ENCODE data around the gene TMEM79. TPM values are rescaled to one million over a fixed set of nuclear protein-coding genes. Genes with fewer than 3 reads are reported as not detected.

The TMEM79 gene
- total and polyA plus RNA-seq, 2 of the 4 experiments (the other 2 are of a cell fraction), result 0.54 to 3.3 TPM

GRCh38 chr1:156293895-156294294 lies 9.8 kb downstream of the TMEM79 start:
- H2AK5ac ChIP-seq (ENCODE audit: low read depth, low read length), result no peak overlapping the region
- H2BK20ac ChIP-seq (ENCODE audit: low read depth, low read length), result no peak overlapping the region
- CTCF ChIA-PET, result no interaction called here
- in situ Hi-C loops (cut with MboI; ENCODE audit: low sequenced_read_pairs), result no loop called here
- H3K4me3 ChIP-seq (ENCODE audit: insufficient read depth, low read depth, low read length), result no peak overlapping the region
- no peak overlapping the region for H2BK15ac ChIP-seq (ENCODE audit: low read depth, low read length)
- intact Hi-C loops (cut with micrococcal nuclease), result no loop called here
- H3K36me3 ChIP-seq (ENCODE audit: control insufficient read depth, insufficient read depth, low read length), result peaks cover 9% of the 10 kb centered on the region; the same call in 1 of the 2 replicates
- H3K9me3 ChIP-seq (ENCODE audit: control insufficient read depth, insufficient read depth, low read length), result no peaks in the 10 kb centered on the region
- no peak overlapping the region for H4K91ac ChIP-seq (ENCODE audit: insufficient read depth, low read depth, low read length)
- no peak overlapping the region for H3K56ac ChIP-seq (ENCODE audit: extremely low read depth, insufficient read depth, low read length)
- H3K9me1 ChIP-seq (ENCODE audit: insufficient read depth, low read length), result peaks cover 6% of the 10 kb centered on the region; the same call in 1 of the 2 replicates
- no peak for DNase-seq
- no peak for ATAC-seq (ENCODE audit: low read depth)
- no peak overlapping the region for H3K27ac ChIP-seq (ENCODE audit: insufficient read depth, low read length)
- no peak overlapping the region for H4K8ac ChIP-seq (ENCODE audit: low read depth in 2 of 2, low read length in 2 of 2)
- H3K4me2 ChIP-seq (ENCODE audit: low read depth, low read length), result no peak overlapping the region
- H2BK120ac ChIP-seq (ENCODE audit: low read depth, low read length), result no peak overlapping the region
- peak overlapping the region; percentile 8 for H2AFZ ChIP-seq (replicated peaks; ENCODE audit: low read length, poor library complexity)
- H3K9ac ChIP-seq (ENCODE audit: low read depth, low read length), result no peak overlapping the region
- POLR2A ChIA-PET (ENCODE audit: unreplicated experiment), result no interaction called here
- dilution Hi-C loops (cut with HindIII; ENCODE audit: low sequenced_read_pairs, unreplicated experiment), result no loop called here
- no peak overlapping the region for H3K14ac ChIP-seq (replicated peaks; ENCODE audit: low read depth, low read length)
- H4K5ac ChIP-seq (ENCODE audit: low read depth, low read length), result no peak overlapping the region
- no peak overlapping the region for H3K4ac ChIP-seq (ENCODE audit: low read depth, low read length)
- no TSS peak for BruUV-seq (replicated peaks)
- no peak overlapping the region for H2AK9ac ChIP-seq (replicated peaks; ENCODE audit: low read depth, low read length, poor library complexity)
- no peaks in the 10 kb centered on the region for H3K27me3 ChIP-seq (ENCODE audit: control insufficient read depth, insufficient read depth, low read length)
- H3K79me1 ChIP-seq (ENCODE audit: low read depth in 1 of 2, low read length in 2 of 2), result peaks cover 3 to 27% of the 10 kb centered on the region in 2 experiments
- peaks cover 2% of the 10 kb centered on the region; the same call in 1 of the 2 replicates for H3K4me1 ChIP-seq (ENCODE audit: control insufficient read depth, insufficient read depth, low read length)
- no peak for TF ChIP-seq ELK1 (IDR thresholded peaks at IDR 0.05; ENCODE audit: borderline replicate concordance, low read depth, low read length)
- no peak for TF ChIP-seq NFE2L2 (IDR thresholded peaks at IDR 0.05; ENCODE audit: low read depth, low read length)
- no peak for TF ChIP-seq CTCF (conservative IDR thresholded peaks at IDR 0.05; ENCODE audit: low read depth, low read length)
- no peak for TF ChIP-seq CEBPB (IDR thresholded peaks at IDR 0.05; ENCODE audit: low read depth, low read length)
- no peak overlapping the region for H3K23ac ChIP-seq (ENCODE audit: low read depth, low read length)
- H2BK5ac ChIP-seq (ENCODE audit: low read depth, low read length, poor library complexity, severe bottlenecking), result no peak overlapping the region
- no peaks in the 10 kb centered on the region for H4K20me1 ChIP-seq (ENCODE audit: insufficient read depth, low read length)
- no CpG with 5 or more reads among the region's 9 CpGs for WGBS, 2 experiments (ENCODE audit: extremely low coverage in 2 of 2, insufficient read length in 1 of 2)
- no peak overlapping the region for H3K18ac ChIP-seq (ENCODE audit: low read depth, low read length)

All from IMR-90 (cell line).